GM18868 (cell line): Measurements from ENCODE around the gene MAP7D3.
"Not testable (repeated sequence)": the region's sequence is repeated elsewhere in the genome, so short reads cannot be mapped to it uniquely, and the experiment has no call there.

Experiments used
- ATAC-seq: cut with Tn5 transposase; IDR thresholded peaks from one replicate; pipeline ENCODE4 v1.9.1; 2021; ENCODE audit warnings: mild to moderate bottlenecking, moderate library complexity; ENCODE audit not compliant: unreplicated experiment

MAP7D3 gene

DNA sequence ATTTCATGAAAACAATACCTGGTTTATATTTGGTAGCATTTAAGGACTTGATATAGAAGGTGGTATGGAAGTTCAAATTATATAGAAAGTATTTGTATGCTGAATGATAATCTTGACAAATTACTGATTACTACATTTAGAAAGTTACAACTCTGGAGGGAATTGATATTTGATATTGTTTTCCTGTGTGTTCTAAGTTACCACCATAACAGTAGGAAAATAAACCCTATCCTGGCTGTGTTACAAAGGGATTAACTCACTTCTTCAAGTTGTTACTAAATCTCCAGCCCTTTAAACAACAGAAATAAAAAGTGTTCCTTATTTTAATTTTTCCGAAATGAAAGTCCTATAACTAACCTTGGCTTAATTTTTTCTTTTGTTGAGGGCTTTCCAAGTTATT, 67.3 kb downstream of the MAP7D3 start:
- ATAC-seq = no peak

DNA sequence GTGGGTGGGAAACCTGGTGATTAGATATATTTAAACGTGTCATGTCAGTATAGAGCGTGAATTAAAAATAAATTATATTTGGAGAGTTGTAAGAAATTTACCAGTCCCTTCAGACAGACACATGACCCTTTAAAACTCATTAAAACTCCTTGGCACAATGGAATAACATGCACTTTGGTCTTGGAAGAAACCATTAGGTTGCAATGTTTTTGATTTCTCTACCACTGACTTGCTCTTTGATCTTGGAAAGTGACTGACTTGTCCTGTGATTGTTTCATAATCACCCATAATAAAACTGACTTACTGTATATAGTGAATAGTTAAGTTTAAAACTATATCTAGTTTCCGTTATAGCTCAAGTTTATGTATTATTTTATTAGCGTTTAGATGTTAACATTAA, 68.0 kb downstream of the MAP7D3 start:
- ATAC-seq = no peak

DNA sequence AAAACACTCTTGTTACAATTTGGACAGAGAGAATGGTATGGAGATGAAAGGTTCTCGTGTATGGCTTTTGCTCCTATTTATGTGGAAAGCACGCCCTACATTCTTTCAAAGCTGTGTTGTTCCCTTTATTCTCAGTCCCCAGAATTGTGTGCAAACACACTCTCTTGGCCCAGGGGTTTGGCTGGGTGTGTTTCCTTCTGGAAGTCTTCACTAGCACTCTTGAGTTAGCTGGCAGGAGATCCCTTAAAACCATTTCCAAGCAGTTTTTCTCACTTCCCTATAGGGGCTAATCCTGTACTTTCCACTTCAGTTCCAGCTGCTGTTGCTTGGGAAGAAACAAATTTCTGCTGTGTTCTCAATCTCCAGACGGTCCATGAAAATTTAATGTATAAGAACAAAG, 68.8 kb downstream of the MAP7D3 start:
- ATAC-seq = no peak

DNA sequence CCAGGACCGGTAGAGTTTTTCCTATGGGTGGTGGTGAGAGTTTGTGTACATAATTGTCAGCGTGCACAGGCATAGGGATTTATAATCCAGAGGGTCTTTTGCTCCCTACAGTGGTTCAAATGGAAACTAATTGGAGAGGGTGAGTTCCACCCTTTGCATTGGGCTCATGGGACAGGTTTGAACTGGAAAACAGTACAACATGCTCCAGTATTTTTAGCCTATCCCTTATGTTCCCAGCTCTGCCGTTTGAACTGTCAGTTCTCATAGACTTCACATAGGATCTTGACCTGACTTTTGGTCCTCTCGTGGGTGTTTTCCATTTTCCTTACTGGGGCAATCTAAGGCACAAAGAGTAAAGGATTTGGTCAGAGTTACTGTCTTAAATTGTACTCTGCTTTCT, 72.1 kb downstream of the MAP7D3 start:
- ATAC-seq = no peak

DNA sequence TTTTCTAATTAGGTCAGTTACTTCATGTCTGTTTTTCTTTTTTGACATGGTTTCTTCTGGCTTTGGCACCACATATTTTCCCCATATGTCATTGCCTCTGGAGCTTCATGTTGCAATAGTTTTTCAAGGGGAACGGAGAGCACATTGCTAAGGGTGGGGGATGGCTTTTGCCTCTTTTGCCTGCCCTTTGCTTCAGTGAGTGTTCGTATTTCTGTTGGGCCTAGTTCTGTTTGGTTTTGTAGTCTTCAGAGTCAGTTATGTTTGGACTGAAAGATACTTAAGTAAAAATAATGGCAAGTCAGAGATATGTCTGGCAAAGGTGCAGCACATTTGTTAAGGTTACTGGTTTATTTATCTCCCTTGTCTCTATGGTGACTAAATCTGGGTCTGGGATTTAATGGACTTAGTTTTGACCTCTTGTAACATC, 74.8 kb downstream of the MAP7D3 start:
- no peak for ATAC-seq

DNA sequence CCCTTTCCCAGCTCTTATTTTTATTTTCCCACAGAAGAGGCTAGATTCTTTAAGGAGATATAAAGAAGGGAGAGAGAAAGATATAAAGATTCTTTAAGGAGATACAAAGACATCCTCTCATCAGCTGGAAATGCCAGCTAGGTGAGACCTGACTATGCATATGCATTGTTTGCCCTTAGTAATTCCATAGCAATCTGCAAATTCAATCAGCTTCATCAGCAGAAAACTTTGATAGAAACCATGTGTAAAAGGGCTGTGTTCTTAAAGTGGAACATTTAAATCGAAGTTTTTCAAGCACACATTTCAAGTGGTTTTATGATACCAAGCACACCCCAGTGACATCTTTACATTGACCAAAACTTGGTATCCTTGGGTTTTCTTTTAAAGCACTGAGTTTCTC, 79.8 kb downstream of the MAP7D3 start:
- no peak for ATAC-seq

DNA sequence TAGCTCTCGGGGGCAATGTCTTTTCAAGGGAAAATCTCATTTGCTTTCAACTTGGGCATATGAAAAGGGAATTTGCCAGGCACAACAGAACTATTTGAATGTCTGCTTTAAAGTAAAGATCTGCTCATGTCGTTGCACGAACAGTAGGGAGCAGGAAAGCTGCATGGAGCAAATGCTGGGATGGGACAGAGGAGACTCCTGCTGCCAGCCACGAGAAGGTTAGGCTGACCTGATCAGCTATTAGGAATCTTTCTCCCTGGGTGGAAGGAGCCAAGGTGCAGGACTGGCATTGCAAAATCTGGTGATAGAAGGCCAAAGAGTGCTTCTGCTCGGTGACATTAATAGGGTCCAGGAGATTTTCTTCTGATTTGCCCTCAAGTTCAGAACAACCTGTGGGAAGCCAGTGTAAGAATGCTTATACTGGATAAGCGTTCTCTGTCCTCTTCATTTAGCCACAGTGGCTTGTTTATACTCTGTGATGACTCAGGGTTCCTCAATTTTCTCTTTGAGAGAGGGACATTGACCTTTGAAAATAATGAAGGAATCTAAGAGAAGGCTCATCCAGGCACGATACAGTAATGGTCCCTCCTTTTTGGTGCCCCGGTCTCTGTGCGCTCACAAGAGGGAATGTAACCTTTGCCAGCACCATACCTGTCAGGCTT, 80.9 kb downstream of the MAP7D3 start:
- ATAC-seq = no peak

DNA sequence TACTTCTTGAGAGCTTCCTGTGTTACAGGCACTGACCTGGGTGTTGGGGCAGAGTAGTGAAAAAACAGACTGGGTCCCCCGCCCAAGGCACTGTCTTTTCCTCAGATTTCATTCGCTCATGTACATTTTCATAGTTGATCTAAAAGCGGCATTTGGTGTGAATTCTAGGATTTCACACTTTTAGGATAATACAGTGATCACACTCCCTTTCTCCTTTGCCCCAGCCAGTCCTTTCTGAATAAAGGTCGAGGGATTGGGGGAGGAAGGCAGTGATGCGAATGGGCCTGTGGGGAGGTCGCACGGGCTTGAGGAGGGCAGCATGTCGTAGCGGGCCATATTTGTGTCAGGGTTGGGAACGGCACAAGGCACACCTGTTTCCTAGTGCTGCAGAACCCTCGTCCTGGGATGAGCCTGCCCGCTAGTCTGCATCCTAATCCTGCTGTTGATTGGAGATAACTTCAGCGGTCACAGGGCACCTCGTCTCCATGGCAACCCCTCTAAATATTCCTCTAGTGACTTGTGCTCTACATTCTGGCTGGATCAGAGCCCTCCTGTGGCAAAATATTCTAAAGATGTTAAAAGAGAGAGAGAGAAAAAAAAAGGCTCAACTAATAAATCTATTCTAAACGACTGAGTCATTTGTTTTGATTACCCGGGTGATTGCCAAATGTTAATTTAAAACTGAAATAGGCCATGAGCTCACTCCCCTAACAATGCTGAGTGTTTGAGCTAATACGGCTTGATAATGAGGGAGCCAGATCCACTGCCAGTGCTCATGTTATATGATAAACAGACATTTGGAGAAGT, 82.1 kb downstream of the MAP7D3 start:
- no peak for ATAC-seq

DNA sequence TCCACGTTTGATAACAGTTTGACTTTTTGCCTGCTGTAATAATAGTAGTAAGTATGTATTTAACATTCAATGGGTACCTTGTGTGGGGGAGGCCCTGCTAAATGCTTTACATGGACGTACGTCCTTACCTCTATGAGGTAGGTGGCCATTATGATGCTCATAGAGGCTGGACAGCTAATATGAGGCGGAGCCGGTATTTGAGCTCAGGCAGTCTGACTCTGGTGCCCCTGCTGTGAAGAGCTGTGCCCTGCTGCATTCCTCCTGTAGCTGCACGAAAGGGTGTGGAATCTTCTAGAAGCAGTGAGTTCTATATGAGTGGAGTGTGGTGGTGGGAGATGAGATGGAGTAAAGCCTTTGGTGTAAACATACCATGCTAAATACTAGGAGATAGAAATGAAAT, 83.2 kb downstream of the MAP7D3 start:
- not testable (repeated sequence) for ATAC-seq

DNA sequence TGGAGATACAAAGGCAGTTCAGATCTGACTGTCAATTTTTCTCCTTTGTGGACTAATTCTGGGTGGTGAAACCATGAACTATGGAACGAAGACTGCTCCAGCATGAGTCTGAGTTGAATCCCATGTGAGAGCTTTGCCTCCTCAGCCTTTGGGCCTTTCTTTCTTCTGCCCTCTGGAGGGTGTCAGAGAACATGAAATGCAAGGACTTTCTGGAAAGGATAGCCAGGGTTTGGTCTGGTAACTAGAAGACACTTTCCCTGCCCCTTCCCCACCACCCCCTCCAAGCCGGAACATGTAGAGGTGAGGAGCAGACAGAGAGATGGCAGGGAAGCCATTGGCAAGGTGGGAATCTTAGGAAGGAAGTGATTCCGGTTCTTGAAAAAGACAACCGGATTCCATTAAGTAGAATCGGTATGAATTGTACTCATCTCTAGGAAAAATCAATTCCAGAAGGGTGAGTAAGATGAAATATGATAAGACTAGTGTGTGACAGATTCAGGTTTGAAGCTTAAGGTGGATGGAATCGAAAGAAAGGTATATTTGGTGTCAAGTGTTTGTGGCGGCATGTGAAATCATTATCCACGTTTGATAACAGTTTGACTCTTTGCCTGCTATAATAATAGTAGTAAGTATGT, 84.9 kb downstream of the MAP7D3 start:
- ATAC-seq = no peak

DNA sequence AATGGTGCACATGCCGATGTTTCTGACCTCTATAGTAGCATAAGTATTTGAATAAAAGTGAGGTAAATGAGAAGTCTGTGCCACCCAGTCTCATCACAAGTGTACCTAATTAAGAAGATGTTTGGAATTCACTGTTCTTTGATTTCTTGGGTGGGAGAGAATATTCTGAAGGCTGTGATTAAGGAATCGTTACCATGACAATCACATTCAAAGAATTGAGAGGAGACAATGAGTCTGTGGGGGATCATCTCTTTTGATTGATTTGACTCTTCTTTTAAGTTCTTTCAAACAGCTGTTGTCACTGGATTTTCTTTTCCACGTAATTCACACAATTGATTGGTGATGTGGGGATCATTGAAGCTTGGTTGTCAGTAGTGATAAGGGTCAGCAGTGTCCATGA, 85.8 kb downstream of the MAP7D3 start:
- no peak for ATAC-seq

DNA sequence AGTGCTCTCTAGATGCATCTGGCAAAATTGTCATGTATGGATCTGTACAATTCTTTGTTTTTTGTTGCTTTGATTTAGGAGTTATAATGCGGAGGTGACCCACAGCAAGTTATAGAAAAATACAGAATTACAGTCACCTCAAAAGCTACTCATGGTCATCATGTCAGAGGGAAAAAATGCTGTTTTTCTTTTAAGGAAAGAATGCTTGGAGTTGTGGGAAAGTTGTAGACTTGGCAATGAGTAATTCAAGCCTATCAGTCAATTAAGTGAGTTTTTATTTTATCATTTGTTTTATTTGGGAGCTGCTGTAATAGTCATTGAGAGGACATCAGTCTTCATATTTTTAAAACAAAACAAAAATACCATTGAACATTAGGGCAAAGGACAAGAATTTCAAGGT, 87.5 kb downstream of the MAP7D3 start:
- ATAC-seq = no peak
